GM12874 (cell line): Measurements from ENCODE around the gene SNIP1.

ENCODE experiments used
- CTCF ChIP-seq: IDR thresholded peaks from 2 replicates; pipeline ENCODE4 v1.5.1; 2011; ENCODE audit warnings: low read depth, mild to moderate bottlenecking, control low read depth, low read length, moderate library complexity; ENCODE audit not compliant: insufficient read depth

SNIP1 gene

GRCh38 chr1:37486680-37487618, 67.1 kb downstream of the SNIP1 start:
- TF ChIP-seq CTCF: peak; percentile 97

GRCh38 chr1:37485902-37486679, 68.0 kb downstream of the SNIP1 start:
- TF ChIP-seq CTCF: no peak
